Body of pancreas (tissue), 4 donors: ENCODE data around the gene HYCC2. TPM values are rescaled to one million over a fixed set of nuclear protein-coding genes. Genes with fewer than 3 reads are reported as not detected.
"Not testable (repeated sequence)": the region's sequence is repeated elsewhere in the genome, so short reads cannot be mapped to it uniquely, and the experiment has no call there.

Source experiments
- ATAC-seq: fragments of 150-250 bp; one replicate; pipeline ENCODE4 v1.9.1; 2016
- DNase-seq, 4 donors: peaks; one replicate each; pipeline ENCODE4 v3.0.0-alpha.2; 2019
- H3K27ac ChIP-seq, 4 donors: fragments of 200-600 bp; sonication (generic); 1 replicate in 3 of 4; 2 replicates in 1 of 4; pipeline versions ENCODE4 v1.5.1 to v1.6.1; 2016 to 2019; ENCODE audit warnings: mild to moderate bottlenecking in 1 of 4, mixed read lengths in 1 of 4, moderate library complexity in 1 of 4
- H3K27me3 ChIP-seq, 2 donors: fragments of 200-600 bp; sonication (generic); one replicate each; pipeline ENCODE4 v1.6.0; 2016; ENCODE audit warnings: mild to moderate bottlenecking in 1 of 2
- H3K36me3 ChIP-seq, 2 donors: fragments of 200-600 bp; sonication (generic); replicated peaks in 1 of 2; 2 replicates each; pipeline ENCODE4 v1.5.1; 2016; ENCODE audit warnings: low read depth in 2 of 2; ENCODE audit not compliant: insufficient read depth in 1 of 2
- H3K4me1 ChIP-seq: fragments of 200-600 bp; sonication (generic); one replicate; pipeline ENCODE4 v1.6.0; 2016
- H3K4me3 ChIP-seq, 2 donors: fragments of 200-600 bp; sonication (generic); 1 replicate in 1 of 2; 2 replicates in 1 of 2; pipeline ENCODE4 v1.5.1; 2016 to 2019
- H3K9me3 ChIP-seq, 3 donors: fragments of 200-600 bp; sonication (generic); 1 replicate in 2 of 3; 2 replicates in 1 of 3; pipeline ENCODE4 v1.5.1; 2016
- POLR2A ChIP-seq, 3 donors: fragments of 450-650 bp; IDR thresholded peaks; one replicate each; pipeline ENCODE4 v1.6.1; 2016; ENCODE audit warnings: antibody characterized with exemption in 3 of 3, mild to moderate bottlenecking in 2 of 3
- WGBS, 2 donors: methylation state at CpG; one replicate each; pipeline ENCODE4 v1.1.5; 2017; 5-methylcytosine and 5-hydroxymethylcytosine counted together
- intact Hi-C: fragments of 100-400 bp; cut with DNase I; formaldehyde crosslinking; loops from one replicate; pipeline ENCODE4 v1.15.1; 2023
- total RNA-seq, 2 donors: library from RNA; depleted of rRNA; stranded (reverse); fragments of >200 nt; gene quantifications; one replicate each; pipeline ENCODE4 v1.1.0, GENCODE V29; 2016
- TF ChIP-seq, protein P1 (sequence below), 7 experiments: fragments of 450-650 bp in 4 of 7; fragments of 200-600 bp in 3 of 7; sonication (generic) in 3 of 7; IDR thresholded peaks; one replicate each; pipeline ENCODE4 v1.5.1; 2016 to 2019; ENCODE audit warnings: antibody characterized with exemption in 7 of 7

HYCC2 gene
- total RNA-seq, 2 donors from 2014 or later = 9.3 to 24.7 TPM

DNA sequence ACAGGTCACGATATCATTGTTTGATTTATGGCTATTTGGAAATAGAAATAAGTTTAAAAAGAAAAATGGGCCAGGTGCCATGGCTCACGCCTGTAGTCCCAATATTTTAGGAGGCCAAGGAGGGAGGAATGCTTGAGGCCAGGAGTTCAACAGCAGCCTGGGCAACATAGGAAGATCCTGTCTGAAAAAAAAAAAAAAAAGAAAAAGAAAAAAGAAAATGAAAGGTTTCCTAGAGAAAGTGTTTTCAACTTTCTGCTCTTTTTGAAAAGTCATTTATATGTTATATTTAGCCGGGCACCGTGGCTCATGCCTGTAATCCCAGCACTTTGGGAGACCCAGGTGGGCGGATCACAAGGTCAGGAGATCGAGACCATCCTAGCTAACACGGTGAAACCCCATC, 3.5 kb upstream of the HYCC2 start:
- ATAC-seq (no peak), DNase-seq (no peak)
- TF ChIP-seq, protein P1, sequence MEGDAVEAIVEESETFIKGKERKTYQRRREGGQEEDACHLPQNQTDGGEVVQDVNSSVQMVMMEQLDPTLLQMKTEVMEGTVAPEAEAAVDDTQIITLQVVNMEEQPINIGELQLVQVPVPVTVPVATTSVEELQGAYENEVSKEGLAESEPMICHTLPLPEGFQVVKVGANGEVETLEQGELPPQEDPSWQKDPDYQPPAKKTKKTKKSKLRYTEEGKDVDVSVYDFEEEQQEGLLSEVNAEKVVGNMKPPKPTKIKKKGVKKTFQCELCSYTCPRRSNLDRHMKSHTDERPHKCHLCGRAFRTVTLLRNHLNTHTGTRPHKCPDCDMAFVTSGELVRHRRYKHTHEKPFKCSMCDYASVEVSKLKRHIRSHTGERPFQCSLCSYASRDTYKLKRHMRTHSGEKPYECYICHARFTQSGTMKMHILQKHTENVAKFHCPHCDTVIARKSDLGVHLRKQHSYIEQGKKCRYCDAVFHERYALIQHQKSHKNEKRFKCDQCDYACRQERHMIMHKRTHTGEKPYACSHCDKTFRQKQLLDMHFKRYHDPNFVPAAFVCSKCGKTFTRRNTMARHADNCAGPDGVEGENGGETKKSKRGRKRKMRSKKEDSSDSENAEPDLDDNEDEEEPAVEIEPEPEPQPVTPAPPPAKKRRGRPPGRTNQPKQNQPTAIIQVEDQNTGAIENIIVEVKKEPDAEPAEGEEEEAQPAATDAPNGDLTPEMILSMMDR (IDR thresholded peaks at IDR 0.05) = no peak
- no peak for TF ChIP-seq POLR2A (IDR thresholded peaks at IDR 0.05)
- peaks cover 0 to 2% of the 10 kb centered on the region in 2 donors for H3K36me3 ChIP-seq
- no peak overlapping the region for H3K27ac ChIP-seq
- H3K4me1 ChIP-seq = peaks cover 20% of the 10 kb centered on the region
- no peak overlapping the region for H3K4me3 ChIP-seq
- intact Hi-C loops = loop anchor here (10.0 kb wide), 2 partner anchors 170 to 360 kb away; no protein-coding TSS in a partner anchor
- no peaks in the 10 kb centered on the region for H3K27me3 ChIP-seq
- WGBS, 2 donors = 74 to 83% methylated on average over 7 of the region's 7 CpGs
- no peaks in the 10 kb centered on the region for H3K9me3 ChIP-seq

DNA sequence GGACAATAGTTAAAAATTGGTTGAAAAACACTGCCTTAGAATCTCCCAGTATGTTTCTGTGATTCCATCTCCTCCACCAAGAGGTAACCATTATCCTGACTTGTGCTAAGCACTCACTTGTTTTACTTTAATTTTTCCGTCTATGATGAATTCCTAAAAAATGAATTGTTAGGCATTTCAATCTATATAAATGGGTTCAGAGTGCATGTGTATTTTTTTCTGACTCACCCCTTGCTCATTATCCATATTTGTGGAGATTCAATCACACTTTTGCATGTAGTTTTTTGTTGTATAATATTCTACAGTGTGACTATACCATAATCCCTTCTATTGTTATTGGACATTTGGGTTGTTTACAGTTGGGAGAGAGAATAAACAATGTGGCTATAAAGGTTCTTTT, 1.6 kb upstream of the HYCC2 start:
- no peak overlapping the region for H3K27ac ChIP-seq
- TF ChIP-seq POLR2A (IDR thresholded peaks at IDR 0.05) = no peak
- TF ChIP-seq, protein P1 (IDR thresholded peaks at IDR 0.05) = no peak
- intact Hi-C loops = loop anchor here (10.0 kb wide), 2 partner anchors 168 to 358 kb away; no protein-coding TSS in a partner anchor
- no peaks in the 10 kb centered on the region for H3K27me3 ChIP-seq
- peaks cover 30% of the 10 kb centered on the region for H3K4me1 ChIP-seq
- no peaks in the 10 kb centered on the region for H3K9me3 ChIP-seq
- no peak overlapping the region for H3K4me3 ChIP-seq
- no peak for DNase-seq
- 79 to 84% methylated on average over 1 of the region's 1 CpG for WGBS, 2 donors
- no peaks in the 10 kb centered on the region for H3K36me3 ChIP-seq
- ATAC-seq = no peak

DNA sequence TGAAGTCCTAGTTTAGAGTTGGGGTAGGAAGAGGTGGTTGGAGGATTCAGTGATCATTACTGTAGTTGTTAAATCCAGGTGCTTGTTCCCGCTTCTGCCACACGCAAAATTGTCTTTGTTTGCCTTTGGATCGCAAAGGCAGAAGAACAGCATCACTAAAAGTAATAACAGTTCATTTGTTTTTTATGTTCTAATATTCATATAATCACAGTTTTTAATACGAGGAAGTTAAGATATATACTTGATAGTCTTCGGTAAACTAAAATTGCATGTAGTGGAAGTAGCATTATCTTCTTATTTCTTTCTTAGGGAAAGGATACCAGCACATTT, 695 bp upstream of the HYCC2 start:
- intact Hi-C loops = loop anchor here (10.0 kb wide), 2 partner anchors 167 to 357 kb away; no protein-coding TSS in a partner anchor
- WGBS, 2 donors = 1% methylated on average over 5 of the region's 5 CpGs
- DNase-seq (no peak), ATAC-seq (no peak)
- H3K4me1 ChIP-seq = peaks cover 36% of the 10 kb centered on the region
- no peaks in the 10 kb centered on the region for H3K27me3 ChIP-seq
- no peaks in the 10 kb centered on the region for H3K36me3 ChIP-seq
- peak overlapping the region; percentile 73 to 94 (median 88) for H3K27ac ChIP-seq
- no peak for TF ChIP-seq POLR2A (IDR thresholded peaks at IDR 0.05)
- TF ChIP-seq, protein P1 (IDR thresholded peaks at IDR 0.05) = no peak
- no peaks in the 10 kb centered on the region for H3K9me3 ChIP-seq
- H3K4me3 ChIP-seq = peak overlapping the region; percentile 39 to 93

DNA sequence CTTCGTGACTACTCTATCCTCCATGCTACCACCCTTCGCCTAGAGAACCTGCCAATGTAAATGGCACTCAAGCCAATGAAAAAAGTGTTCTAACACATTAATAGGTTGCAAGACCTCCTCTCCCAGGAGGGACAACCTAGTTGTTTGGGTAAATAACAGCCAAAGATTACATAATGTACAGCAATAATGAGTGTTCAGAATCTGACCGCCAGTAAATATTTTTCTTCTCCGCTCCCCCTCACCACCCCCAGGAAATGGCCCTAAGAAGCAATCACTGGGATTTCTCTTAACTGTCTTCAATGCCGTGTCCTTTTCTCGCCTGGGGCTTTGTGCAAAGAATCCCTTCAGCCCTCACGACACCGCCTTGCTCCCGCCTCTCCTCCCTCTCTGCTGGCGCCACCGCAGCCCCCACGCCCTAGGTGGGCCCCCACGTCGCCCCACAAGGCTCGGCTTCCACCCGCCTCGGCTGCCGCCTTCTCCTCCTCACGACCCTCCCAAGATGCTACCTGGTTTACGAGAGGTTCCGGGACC, 458 bp downstream of the HYCC2 start:
- no peaks in the 10 kb centered on the region for H3K27me3 ChIP-seq
- H3K27ac ChIP-seq = peak overlapping the region; percentile 73 to 94 (median 88)
- intact Hi-C loops = loop anchor here (10.0 kb wide), 2 partner anchors 166 to 356 kb away; no protein-coding TSS in a partner anchor
- 0 to 1% methylated on average over 21 of the region's 21 CpGs for WGBS, 2 donors
- no peaks in the 10 kb centered on the region for H3K9me3 ChIP-seq
- H3K36me3 ChIP-seq = no peaks in the 10 kb centered on the region
- peak; percentile 2 for ATAC-seq
- no peak for DNase-seq
- peaks cover 36% of the 10 kb centered on the region for H3K4me1 ChIP-seq
- peak overlapping the region; percentile 71 to 93 for H3K4me3 ChIP-seq
- TF ChIP-seq, protein P1 (IDR thresholded peaks at IDR 0.05) = no peak
- TF ChIP-seq POLR2A (IDR thresholded peaks at IDR 0.05) = no peak

DNA sequence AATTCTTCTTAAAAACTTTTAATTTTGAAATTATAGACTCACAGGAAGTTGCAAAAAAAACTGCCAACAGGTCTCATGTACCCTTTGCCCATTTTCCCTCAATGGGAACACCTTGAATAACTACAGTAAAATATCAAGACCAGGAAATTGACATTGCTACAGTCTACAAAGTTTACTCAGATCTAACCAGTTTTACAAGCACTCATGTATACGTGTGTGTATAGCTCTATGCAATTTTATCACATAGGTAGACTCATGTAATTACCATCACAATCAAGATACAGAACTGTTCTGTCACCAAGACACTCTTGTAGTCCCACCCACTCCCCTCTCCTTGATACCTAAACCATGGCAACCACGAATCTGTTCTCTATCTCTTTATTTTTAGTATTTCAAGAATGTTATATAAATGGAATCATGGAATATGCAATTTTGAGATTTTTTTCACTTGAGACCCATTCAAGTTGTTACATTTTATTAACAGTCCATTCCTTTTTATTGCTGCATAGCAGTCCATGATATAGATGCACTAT, 6.6 kb downstream of the HYCC2 start:
- Histone ChIP-seq H3K27ac (no peak overlapping the region), H3K4me3 (no peak overlapping the region), H3K36me3 (no peaks in the 10 kb centered on the region), H3K4me1 (peaks cover 16% of the 10 kb centered on the region), H3K27me3 (no peaks in the 10 kb centered on the region), H3K9me3 (no peaks in the 10 kb centered on the region)
- TF ChIP-seq POLR2A (IDR thresholded peaks at IDR 0.05) = no peak
- TF ChIP-seq, protein P1 (IDR thresholded peaks at IDR 0.05) = no peak
- DNase-seq (no peak), ATAC-seq (no peak)
- intact Hi-C loops = no loop called here
- 48 to 50% methylated on average over 2 of the region's 2 CpGs for WGBS, 2 donors

DNA sequence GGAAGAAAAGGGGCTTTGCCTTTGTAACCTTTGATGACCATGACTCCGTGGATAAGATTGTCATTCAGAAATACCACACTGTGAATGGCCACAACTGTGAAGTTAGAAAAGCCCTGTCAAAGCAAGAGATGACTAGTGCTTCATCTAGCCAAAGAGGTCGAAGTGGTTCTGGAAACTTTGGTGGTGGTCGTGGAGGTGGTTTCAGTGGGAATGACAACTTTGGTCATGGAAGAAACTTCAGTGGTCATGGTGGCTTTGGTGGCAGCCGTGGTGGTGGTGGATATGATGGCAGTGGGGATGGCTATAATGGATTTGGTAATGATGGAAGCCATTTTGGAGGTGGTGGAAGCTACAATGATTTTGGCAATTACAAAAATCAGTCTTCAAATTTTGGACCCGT, 8.0 kb downstream of the HYCC2 start:
- ATAC-seq, H3K27ac ChIP-seq, H3K9me3 ChIP-seq, H3K27me3 ChIP-seq, H3K36me3 ChIP-seq, H3K4me3 ChIP-seq, intact Hi-C loops, DNase-seq: not testable (repeated sequence)
- H3K4me1 ChIP-seq = peaks cover 20% of the 10 kb centered on the region
- WGBS, 2 donors = 89 to 95% methylated on average over 5 of the region's 5 CpGs
